ENCODE results near the gene TRUB1.

TRUB1 gene

DNA sequence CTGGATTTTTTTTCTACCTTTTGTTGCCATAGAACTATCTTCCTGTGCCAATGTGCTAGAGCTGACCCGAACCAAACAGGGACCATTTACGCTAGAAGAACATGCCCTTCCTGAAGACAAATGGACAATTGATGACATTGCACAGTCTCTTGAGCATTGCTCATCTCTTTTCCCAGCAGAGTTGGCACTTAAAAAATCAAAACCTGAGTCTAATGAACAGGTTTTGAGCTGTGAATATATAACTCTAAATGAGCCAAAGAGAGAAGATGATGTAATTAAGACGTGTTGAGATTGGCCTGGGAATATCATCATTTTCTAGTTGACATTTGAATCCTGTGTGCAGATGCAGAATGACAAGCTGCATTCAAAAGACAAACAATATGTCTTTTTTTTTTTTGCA, 37.1 kb downstream of the TRUB1 start:
- no peak for DNase-seq (ENCODE audit: low spot score)

DNA sequence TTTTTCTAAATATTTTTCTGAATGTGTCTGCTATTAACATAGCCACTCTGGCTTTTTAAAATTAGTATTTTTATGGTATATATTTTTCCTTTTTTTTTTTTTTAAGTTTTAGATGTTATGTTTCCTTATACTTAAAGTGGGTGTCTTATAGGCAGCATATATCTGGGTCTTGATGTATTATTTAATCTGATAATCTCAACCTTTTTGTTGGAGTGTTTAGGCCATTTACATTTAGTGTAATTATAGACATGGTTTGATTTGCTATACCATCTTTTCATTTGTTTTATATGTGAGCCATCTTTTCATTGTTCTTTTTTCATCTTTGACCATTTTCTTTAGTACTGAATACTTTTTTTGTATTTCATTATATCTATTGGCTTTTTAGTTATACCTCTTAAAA, 45.0 kb downstream of the TRUB1 start:
- no peak for DNase-seq (ENCODE audit: low spot score)

DNA sequence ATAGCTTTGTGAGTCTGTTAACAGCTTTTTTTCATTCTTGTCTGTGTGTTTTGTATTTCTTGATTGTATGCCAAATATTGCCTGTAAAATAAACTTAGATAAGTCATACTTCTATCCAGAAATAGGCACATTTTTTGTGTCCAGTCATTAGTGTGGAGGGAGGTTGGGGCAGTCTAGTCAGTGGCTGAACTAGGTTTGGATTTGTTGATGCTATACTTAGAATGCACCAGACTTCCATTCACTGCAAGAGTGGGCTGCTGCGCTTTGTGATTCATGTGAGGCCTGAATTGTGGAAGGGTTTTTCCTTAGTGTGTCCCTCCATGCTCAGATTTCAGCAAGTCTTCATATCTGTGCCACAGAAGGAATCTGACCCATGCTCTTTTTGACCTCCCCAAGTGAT, 50.0 kb downstream of the TRUB1 start:
- DNase-seq (ENCODE audit: low spot score): no peak

DNA sequence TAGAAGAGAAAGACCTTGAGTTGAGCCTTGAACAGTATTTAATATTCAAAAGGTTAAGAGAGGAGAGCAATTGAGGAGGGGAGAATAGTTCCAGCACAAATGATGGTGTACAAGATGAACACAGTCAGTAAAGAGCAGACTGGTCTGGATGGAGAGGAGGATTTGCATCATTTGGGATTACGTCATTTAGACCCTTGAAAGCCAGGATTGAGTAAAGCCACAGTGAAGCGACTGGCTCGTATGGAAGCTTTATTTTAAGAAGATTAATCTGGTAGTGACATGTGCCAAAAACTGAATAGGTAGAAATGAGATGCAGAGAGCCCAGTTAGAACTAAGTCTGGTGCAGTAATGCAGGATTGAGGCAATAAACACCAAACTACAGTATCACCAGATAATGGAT, 52.6 kb downstream of the TRUB1 start:
- no peak for DNase-seq (ENCODE audit: low spot score)

DNA sequence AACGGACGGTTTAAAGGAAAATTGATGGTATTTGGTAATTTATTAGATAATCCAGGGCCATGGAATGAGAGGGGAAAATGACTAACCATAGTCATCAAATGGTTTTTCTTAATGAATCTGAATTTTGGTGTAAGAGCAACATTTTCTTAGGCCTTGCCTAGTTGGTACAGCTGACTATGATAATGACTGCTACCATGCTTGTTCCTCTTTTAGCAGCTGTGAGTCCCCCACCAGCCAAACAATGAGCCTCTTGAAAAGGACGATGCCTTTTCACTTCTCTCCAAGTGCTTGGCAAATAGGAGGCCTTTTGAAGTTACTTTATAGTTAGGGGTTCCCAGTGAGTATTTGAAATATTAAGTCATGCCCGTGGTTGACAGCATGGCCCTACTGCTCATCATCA, 53.0 kb downstream of the TRUB1 start:
- no peak for DNase-seq (ENCODE audit: low spot score)

DNA sequence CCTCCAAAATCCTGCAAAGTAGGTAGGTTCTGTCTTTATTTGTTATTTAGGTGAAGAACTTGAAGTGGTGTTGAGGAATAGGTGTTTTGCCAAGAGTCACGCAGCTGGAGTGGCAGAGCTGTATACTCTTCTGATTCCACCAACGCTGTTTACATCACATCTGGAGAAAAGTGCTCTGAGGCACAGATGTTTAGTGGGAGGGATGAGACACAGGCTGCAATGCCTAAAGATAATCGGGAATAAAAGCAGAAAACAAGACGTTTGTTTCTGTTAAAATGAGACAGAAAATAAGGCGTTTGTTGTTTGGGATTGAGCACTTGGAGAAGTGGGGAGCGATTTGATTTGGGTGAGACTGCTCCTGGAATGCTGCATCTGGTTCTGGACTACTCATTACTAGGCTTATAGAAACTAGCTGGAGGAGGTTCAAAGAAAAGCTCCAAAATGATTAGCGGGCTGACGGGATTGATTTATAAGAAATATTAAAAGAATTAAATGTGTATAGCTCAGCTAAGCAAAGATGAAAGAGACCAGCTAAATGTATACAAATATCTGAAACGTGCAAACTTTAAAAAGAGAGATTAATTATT, 54.3 kb downstream of the TRUB1 start:
- no peak for DNase-seq (ENCODE audit: low spot score)

DNA sequence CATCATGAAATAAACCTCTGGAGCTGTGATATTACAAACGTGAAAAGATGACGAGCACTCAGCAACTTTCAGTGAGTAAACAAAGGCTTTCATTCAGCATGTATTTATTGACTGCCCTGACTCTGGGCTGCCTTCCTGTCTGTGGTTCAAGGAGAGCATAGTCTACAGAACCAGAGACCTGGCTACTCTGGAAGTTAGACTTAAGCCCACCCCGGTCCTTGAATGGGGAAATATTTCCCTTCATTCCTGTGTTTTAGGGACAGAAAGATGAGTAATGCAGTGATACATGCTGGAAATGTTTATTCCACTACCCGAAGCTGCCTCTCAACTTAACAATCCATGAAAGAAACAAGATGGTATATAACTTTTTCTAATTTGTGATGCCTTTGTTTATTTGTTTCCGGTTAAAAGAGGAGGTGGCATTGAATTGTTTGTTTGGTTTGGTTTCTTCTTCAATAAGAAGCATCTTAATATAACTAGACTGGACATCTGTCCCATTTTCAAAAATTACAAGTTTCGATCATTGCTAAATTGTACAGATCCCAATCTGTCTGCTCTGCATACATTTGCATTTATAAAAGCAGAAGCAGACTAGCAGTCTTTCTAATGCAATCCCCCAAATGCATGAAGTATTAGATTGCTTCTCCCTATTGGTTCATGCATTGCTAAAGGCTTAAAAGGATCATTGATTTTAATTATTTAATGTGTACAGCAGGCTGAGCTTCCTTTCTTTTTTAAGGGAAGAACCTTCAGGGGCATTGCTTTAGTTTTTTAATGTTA, 57.7 kb downstream of the TRUB1 start:
- DNase-seq (ENCODE audit: low spot score): no peak

DNA sequence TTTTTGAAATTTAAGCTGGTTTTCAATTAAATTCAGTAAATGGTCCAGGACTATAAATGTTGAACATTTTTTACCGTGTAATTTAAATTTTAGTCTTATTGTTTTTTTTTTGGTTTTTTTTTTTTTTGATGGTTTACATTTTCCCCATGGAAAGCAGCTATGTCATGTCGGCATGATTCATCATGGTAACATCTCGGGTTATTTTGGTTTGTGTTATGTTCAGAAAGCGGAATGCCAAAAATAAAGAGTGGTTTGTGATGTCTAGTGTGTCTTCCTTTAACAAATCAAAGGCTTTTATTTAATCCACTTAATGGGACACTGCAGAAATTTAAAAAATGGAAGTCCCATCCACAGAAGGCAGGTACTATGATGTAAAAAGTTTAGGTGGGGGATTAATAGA, 58.5 kb downstream of the TRUB1 start:
- no peak for DNase-seq (ENCODE audit: low spot score)

DNA sequence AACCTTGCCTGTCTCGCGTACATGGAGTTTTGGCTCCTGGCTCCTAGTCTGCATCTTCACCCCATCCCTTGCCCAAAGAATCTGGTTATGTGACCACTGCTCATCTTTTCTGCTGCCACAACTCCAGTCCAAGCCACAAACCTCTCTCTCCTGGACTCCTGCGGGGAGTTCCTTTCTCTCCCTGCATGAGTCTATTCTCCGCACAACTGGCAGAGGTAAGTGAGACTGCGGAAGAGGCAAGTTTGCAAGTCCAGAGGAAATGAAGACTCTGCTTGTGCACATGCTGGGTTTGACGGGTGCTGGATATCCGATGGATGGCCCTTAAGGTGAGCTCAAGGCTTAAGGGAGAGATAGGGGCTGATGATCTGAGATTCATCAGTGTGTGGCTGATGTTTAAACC, 61.0 kb downstream of the TRUB1 start:
- DNase-seq (ENCODE audit: low spot score): no peak

DNA sequence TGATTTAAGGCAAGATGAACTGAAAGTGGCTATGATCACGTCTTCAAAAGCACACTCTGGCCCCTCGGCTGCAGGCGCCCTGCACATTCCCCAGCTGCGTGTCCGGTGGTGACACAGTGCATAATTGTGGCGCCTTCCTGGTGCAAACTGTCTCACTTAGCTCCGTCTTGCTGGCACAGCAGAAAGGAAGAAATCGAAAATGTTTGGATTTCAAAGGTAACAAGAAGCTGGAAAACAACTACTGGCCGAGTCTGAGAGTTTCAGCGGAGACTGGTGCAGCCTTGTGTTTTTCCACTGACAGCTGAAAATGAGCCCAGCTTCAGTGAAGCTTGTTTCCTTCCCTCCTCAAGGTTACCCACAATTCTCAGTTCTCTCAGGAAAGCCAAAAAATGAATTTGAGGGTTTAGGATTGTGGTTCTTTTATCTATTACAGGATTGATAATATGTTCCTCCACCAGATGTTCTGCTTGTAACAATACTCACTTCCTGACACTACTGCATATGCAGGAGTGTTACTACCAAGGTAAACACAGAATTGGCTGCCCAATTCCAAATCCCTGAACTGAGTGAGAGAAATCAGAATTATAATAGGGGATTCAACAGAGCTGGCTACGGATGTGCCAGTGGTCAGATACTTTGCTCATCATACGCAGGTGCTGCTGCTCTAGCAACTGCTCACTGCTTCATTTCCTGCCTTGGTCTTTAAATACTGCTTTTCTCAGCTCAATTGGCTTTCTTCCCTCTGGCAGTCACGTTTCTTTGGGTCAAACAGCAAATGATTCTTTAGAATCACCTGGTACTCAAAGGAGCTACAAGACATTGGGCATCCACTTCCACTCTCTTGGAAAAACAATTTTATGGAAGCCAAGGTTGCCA, 63.7 kb downstream of the TRUB1 start:
- peak; percentile 59 for DNase-seq (ENCODE audit: low spot score)

DNA sequence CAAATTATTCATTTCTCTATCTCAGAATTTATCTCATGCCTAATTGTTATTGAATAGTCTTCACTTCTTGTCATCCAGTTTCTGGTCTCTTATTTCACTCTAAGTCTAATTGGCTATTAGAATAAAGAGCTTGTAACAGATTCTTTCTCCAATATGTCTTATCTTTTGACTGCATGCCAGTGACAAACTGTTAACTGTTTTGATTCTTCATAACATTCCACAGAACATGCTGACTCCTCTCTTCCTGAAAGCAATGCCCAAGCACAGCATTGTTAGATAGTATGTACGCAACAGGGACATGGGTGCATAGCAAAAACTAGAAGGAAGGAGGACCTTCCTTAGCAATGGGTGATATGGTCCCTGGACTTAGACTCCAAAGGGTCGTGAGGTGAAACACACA, 65.4 kb downstream of the TRUB1 start:
- no peak for DNase-seq (ENCODE audit: low spot score)

DNA sequence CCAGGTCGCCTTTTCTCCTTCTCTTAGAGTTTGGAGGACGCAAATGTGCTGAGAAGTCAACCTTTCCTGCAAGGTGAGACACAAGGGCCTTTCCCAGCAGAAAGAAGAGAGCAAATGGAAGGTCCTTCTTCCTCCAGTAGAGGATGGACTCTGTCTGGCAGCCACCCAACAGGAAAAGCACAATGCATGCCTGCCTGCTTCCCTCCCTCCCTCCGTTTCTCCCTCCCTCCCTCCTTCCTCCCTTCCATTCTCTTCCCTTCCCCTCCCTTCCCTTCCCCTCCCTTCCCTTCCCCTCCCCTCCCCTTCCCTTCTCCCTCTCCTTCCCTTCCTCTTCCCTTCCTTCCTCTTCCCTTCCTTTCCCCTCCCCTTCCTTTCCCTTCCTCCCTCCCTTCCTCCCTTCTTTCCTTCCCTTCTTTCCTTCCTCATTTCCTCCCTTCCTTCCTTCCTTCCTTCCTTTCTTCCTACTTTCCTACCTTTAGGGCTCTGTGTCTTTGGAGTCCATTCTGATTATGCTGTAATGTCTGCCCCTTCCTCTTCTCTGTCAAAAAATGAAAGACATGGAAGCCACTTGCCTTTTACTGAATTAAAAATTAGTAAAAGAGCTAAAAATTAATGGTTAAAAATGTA, 66.4 kb downstream of the TRUB1 start:
- no peak for DNase-seq (ENCODE audit: low spot score)

DNA sequence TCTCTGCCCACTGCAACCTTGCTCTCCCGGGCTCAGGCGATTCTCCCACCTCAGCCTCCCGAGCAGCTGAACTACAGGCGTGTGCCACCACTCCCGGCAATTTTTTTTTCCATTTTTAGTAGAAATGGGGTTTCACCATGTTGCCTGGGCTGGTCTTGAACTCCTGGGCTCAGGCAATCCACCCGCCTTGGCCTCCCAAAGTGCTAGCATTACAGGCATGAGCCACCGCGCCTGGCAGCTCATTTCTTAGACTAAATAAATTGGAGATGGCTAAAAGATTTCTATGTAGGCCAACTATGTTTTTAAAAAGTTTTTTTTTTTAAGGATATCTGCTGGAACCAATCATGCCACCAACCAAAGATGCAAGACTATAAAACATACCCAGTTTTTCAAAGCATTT, 67.8 kb downstream of the TRUB1 start:
- no peak for DNase-seq (ENCODE audit: low spot score)

DNA sequence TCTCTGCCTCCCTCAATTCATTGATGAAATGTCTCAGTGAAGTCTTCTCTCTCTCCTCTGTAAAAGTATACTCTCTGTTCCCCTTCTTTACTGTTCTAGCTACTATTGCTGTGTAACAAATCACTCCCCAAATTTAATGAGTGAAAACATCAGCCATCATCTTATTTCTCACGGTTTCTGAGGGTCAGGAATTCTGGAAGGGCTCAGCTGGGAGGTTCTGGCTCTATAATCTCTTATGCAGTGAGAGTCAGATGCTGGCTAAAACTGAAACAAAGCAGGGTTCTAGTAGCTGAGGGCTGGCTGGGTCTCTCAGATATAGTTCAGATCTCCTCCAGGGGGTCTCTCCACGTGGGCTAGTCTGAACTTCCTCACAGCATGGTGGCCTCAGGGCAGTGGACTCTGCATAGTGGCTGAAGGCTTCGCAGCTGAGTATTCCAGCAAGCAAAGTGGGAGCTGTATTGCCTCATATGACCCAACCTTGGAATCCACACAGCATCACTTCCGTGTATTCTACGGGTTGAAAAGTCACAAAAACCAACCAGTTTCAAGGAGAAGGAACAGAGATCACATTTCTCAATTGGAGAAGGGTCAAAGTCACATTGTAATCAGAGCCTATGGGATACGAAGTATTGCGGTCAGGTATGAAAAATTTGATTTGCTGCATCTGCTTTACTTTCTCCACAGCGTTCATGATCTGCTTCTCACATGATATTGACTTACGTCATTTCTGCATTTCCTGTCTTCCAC, 80.4 kb downstream of the TRUB1 start:
- no peak for DNase-seq (ENCODE audit: low spot score)

DNA sequence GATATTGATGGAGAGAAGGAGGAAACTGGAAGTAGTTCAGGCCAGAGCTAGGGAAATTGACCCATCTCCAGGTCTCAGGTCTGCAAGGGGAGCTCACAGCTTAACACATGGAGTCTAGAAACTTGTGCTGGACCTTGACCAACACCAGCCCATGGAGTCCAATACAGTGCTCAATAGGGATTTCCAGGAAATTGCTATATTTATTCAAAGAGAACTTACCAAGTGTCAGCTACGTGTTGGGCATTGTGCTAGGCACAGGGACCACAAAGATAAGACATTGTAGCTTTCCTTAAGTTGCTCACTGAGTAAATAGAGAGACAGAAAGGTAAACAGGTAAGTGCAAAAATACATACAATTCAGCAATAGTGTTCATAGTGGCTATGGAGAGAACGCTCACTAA, 82.5 kb downstream of the TRUB1 start:
- no peak for DNase-seq (ENCODE audit: low spot score)

DNA sequence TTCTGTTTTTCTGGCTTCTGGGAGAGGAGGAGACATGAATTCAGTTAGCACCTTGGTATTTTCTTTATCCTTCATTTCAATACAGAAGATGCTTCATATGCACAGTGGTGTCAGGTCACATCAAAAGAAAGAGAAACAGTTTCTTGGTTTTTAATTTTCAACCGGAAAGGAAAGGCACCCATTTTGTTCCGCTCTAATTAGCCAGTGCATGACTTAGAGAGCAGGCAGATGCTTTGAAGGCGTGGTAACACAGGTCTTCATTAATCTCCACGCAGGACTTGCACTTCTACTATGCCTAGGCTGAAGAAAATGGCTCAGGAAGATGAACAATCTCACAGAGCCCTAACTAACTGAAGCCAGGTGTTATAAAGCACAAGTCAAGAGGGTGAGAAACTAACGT, 84.7 kb downstream of the TRUB1 start:
- no peak for DNase-seq (ENCODE audit: low spot score)

DNA sequence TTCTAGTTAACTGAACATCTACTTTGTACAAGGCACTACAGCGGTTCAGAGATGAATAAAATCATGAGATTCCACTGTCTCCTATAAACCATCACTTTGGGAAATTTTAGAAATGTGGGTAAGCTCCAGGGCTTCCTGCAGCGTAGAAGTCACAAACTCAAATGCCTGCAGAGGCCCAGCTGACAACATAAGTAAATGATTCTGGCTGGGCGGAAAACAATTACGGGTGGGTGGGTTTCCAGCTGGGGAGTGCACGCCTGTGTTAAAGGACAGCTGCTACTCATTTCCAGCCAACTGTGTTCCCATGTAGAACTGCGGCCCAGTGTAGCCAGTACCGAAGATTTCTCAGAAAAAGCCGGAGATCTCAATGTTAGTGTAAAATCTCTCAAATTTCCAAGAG, 85.7 kb downstream of the TRUB1 start:
- no peak for DNase-seq (ENCODE audit: low spot score)

DNA sequence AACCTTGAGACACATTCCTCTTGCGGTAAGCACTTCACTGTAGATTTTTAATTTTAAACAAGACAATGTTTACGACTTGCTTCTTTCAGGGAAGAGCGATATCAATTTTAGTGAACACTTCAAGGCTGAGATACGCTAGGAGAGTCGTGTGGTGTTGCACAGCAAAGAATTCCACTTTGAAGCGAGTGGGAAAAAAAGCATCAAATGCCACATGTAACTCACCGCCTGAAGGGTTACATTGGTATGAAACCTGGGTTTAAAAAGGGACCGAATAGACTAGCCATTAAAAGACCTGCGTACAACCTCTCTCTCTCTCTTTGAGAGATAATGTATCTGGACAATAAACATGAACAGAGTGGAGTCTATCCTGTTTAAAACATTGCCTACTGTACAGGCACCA, 86.4 kb downstream of the TRUB1 start:
- DNase-seq (ENCODE audit: low spot score): no peak

DNA sequence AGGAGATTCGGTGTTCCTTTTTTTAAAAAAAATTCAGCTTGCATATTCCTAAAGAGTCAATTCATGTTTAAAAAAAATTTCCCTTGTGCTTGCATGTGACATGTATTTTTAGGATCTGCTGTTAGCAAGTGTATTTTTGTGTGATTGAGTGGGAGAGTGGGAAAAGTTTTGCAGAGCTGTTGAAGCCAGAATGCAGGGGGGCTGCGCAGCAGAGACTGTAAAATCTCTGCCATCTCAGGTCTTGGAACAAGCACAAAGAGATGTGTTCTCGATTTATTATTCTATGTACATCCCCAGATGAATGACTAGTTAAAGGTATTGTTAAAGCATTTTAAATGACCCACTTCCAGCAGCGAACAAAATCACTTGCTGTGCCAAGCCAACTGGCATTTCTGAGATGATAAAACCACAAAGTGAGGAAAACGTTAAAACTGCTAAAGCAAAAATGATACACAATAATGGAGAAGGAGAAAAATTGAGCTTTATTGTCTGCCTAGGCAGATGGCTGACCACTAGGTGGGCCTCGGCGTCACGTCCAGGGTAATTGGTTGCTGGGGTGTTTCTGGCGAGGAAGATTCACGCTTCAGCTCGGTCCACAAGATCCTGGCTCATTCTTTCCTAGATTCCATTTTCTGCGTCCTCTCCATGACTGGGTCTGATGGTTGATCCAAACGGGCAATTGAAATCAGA, 88.2 kb downstream of the TRUB1 start:
- DNase-seq (ENCODE audit: low spot score): no peak

DNA sequence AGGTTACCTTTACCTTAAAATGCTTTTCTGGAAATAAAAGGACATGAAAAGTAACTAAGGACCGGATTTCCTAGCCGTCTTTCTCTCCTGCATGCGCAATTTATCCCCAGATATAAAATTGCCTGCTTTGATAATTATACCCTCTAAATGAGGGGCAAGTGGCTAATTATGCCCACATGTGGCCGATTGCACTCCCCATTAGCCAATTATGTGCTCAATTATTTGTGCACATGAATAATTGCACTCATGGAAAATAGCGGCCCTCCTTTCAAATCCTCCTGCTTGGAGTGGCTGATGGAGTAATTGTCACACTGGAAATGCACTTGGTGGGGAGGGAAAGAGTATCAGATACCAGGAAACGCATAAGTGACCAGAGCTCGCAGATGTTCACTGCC, 88.7 kb downstream of the TRUB1 start:
- DNase-seq (ENCODE audit: low spot score): no peak

All from kidney capillary endothelial cell (primary cell).